OCI-LY3 (cell line): ENCODE results near the gene SKOR1.

Experiments
- H2AFZ ChIP-seq: fragments of 200-600, 300-600 bp; shearing (Covaris generic); 2 replicates; pipeline ENCODE4 v1.6.0; 2014; ENCODE audit warnings: antibody characterized with exemption, low read depth, low read length
- H3K27ac ChIP-seq: fragments of 200-600, 300-600 bp; sonication (generic); 2 replicates; pipeline ENCODE4 v1.5.1; 2014; ENCODE audit warnings: mild to moderate bottlenecking, low read length, moderate library complexity, mixed read lengths
- H3K27me3 ChIP-seq: fragments of 200-600, 300-600 bp; sonication (generic); 2 replicates; pipeline ENCODE4 v1.6.1; 2014; ENCODE audit warnings: low read depth, low read length, mixed read lengths
- H3K36me3 ChIP-seq: fragments of 200-600, 300-600 bp; sonication (generic); replicated peaks from 2 replicates; pipeline ENCODE3; 2014; ENCODE audit warnings: low read depth, low read length, mixed read lengths
- H3K4me1 ChIP-seq: fragments of 300-600, 200-600 bp; sonication (generic); 2 replicates; pipeline ENCODE4 v1.6.1; 2014; ENCODE audit warnings: low read length, mixed read lengths
- H3K4me2 ChIP-seq: fragments of 200-600, 300-600 bp; sonication (generic); 2 replicates; pipeline ENCODE4 v1.6.1; 2014; ENCODE audit warnings: low read length, mixed read lengths
- H3K4me3 ChIP-seq: fragments of 300-600, 200-600 bp; sonication (generic); 2 replicates; pipeline ENCODE4 v1.5.1; 2014; ENCODE audit warnings: antibody characterized with exemption, mild to moderate bottlenecking, low read length, moderate library complexity
- H3K79me2 ChIP-seq: fragments of 300-600, 200-600 bp; shearing (Covaris generic); 2 replicates; pipeline ENCODE4 v1.6.1; 2014; ENCODE audit warnings: mild to moderate bottlenecking, low read length, mixed read lengths
- H3K9ac ChIP-seq: fragments of 300-600, 200-600 bp; shearing (Covaris generic); 2 replicates; pipeline ENCODE4 v1.6.0; 2014; ENCODE audit warnings: mild to moderate bottlenecking, low read length, moderate library complexity
- H3K9me3 ChIP-seq: fragments of 200-600, 300-600 bp; shearing (Covaris generic); 2 replicates; pipeline ENCODE4 v1.6.1; 2014; ENCODE audit warnings: low read length, mixed read lengths; ENCODE audit not compliant: insufficient read depth
- H4K20me1 ChIP-seq: fragments of 200-600, 300-600 bp; sonication (generic); 2 replicates; pipeline ENCODE4 v1.6.1; 2016; ENCODE audit warnings: low read length, mixed read lengths; ENCODE audit not compliant: insufficient read depth
- EZH2phosphoT487 ChIP-seq: fragments of 200-600 bp; shearing (Covaris generic); IDR thresholded peaks from 2 replicates; pipeline ENCODE4 v1.6.1; 2018; ENCODE audit warnings: antibody characterized with exemption, mixed run types, low read depth
- TF ChIP-seq, protein P1 (sequence below): fragments of 200-600, 300-600 bp; sonication (generic); IDR thresholded peaks from 2 replicates; pipeline ENCODE4 v1.5.1; 2014; ENCODE audit warnings: antibody characterized with exemption, low read length, low read depth

Gene SKOR1

GRCh38 chr15:67808821-67809220 lies 16.5 kb upstream of the SKOR1 start:
- Histone ChIP-seq H3K4me3 (no peak overlapping the region), H3K27me3 (no peaks in the 10 kb centered on the region), H3K79me2 (no peaks in the 10 kb centered on the region), H4K20me1 (no peaks in the 10 kb centered on the region), H3K27ac (no peak overlapping the region), H3K9ac (no peak overlapping the region), H3K4me1 (no peaks in the 10 kb centered on the region; the same call in 1 of the 2 replicates), H3K36me3 (no peaks in the 10 kb centered on the region), H2AFZ (no peak overlapping the region), H3K4me2 (no peak overlapping the region), H3K9me3 (no peaks in the 10 kb centered on the region)
- TF ChIP-seq, protein P1, sequence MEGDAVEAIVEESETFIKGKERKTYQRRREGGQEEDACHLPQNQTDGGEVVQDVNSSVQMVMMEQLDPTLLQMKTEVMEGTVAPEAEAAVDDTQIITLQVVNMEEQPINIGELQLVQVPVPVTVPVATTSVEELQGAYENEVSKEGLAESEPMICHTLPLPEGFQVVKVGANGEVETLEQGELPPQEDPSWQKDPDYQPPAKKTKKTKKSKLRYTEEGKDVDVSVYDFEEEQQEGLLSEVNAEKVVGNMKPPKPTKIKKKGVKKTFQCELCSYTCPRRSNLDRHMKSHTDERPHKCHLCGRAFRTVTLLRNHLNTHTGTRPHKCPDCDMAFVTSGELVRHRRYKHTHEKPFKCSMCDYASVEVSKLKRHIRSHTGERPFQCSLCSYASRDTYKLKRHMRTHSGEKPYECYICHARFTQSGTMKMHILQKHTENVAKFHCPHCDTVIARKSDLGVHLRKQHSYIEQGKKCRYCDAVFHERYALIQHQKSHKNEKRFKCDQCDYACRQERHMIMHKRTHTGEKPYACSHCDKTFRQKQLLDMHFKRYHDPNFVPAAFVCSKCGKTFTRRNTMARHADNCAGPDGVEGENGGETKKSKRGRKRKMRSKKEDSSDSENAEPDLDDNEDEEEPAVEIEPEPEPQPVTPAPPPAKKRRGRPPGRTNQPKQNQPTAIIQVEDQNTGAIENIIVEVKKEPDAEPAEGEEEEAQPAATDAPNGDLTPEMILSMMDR = no peak
- no peak for TF ChIP-seq EZH2phosphoT487

GRCh38 chr15:67809441-67809840 lies 15.9 kb upstream of the SKOR1 start:
- Histone ChIP-seq H4K20me1 (no peaks in the 10 kb centered on the region), H3K36me3 (no peaks in the 10 kb centered on the region), H3K27me3 (no peaks in the 10 kb centered on the region), H3K27ac (no peak overlapping the region), H3K9me3 (no peaks in the 10 kb centered on the region), H3K9ac (no peak overlapping the region), H2AFZ (no peak overlapping the region), H3K79me2 (no peaks in the 10 kb centered on the region), H3K4me1 (no peaks in the 10 kb centered on the region; the same call in 1 of the 2 replicates), H3K4me2 (no peak overlapping the region), H3K4me3 (no peak overlapping the region)
- no peak for TF ChIP-seq EZH2phosphoT487
- TF ChIP-seq, protein P1 = no peak

DNA sequence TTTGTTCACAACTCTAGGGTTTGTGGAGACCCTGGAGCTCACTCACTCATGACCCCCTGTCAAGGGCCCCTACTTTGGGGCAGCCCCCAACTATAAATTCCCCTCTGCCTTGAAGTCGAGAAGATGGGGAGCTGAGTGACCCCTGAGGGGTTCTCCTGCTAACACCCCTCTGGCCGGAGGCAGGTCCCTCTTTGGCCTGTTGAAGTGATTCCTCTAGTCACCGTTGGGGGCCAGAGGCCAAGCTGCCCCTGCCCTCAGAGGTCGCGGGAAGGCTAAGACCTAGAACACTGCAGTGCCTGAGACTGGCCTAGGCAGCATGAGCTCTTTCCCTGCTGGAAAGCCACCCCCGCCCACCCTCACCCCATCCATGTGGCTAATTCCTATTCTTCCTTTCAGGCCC lies 15.4 kb upstream of the SKOR1 start:
- no peak overlapping the region for H2AFZ ChIP-seq
- H3K36me3 ChIP-seq = no peaks in the 10 kb centered on the region
- H3K9me3 ChIP-seq = no peaks in the 10 kb centered on the region
- no peaks in the 10 kb centered on the region for H4K20me1 ChIP-seq
- no peaks in the 10 kb centered on the region; the same call in 1 of the 2 replicates for H3K4me1 ChIP-seq
- no peaks in the 10 kb centered on the region for H3K27me3 ChIP-seq
- no peak for TF ChIP-seq EZH2phosphoT487
- TF ChIP-seq, protein P1 = no peak
- H3K27ac ChIP-seq = no peak overlapping the region
- H3K79me2 ChIP-seq = no peaks in the 10 kb centered on the region
- H3K4me2 ChIP-seq = no peak overlapping the region
- H3K4me3 ChIP-seq = no peak overlapping the region
- no peak overlapping the region for H3K9ac ChIP-seq

- Histone ChIP-seq H3K27me3 (no peaks in the 10 kb centered on the region), H3K79me2 (no peaks in the 10 kb centered on the region), H4K20me1 (no peaks in the 10 kb centered on the region), H3K9me3 (no peaks in the 10 kb centered on the region), H3K4me1 (no peaks in the 10 kb centered on the region), H2AFZ (no peak overlapping the region), H3K4me2 (no peak overlapping the region), H3K27ac (no peak overlapping the region), H3K36me3 (no peaks in the 10 kb centered on the region), H3K9ac (no peak overlapping the region), H3K4me3 (no peak overlapping the region)
- TF ChIP-seq, protein P1 = no peak
- no peak for TF ChIP-seq EZH2phosphoT487
Observed at GRCh38 chr15:67812241-67812644, 13.1 kb upstream of the SKOR1 start.
